Karpas-422 (cell line): ENCODE measurements around the gene MVP. TPM values are rescaled to one million over a fixed set of nuclear protein-coding genes. Genes with fewer than 3 reads are reported as not detected.

ENCODE experiments used
- DNase-seq: peaks from one replicate; pipeline ENCODE4 v3.0.0-alpha.2; 2015
- H2AFZ ChIP-seq: fragments of 200-600 bp; sonication (generic); 2 replicates; pipeline ENCODE4 v1.6.1; 2014; ENCODE audit warnings: antibody characterized with exemption, low read length, mixed read lengths
- H3K27ac ChIP-seq: fragments of 200-600 bp; sonication (generic); 2 replicates; pipeline ENCODE4 v1.5.1; 2014; ENCODE audit warnings: mild to moderate bottlenecking, low read length, moderate library complexity
- H3K27me3 ChIP-seq: fragments of 200-600 bp; sonication (generic); 2 replicates; pipeline ENCODE4 v1.6.1; 2014; ENCODE audit warnings: low read length, mixed read lengths
- H3K36me3 ChIP-seq: fragments of 200-600 bp; sonication (generic); 2 replicates; pipeline ENCODE4 v1.6.1; 2014; ENCODE audit warnings: low read length, mixed read lengths; ENCODE audit not compliant: insufficient read depth
- H3K4me1 ChIP-seq: fragments of 200-600 bp; sonication (generic); 2 replicates; pipeline ENCODE4 v1.6.1; 2014; ENCODE audit warnings: mild to moderate bottlenecking, low read length, mixed read lengths
- H3K4me2 ChIP-seq: fragments of 200-600 bp; sonication (generic); 2 replicates; pipeline ENCODE4 v1.6.1; 2014; ENCODE audit warnings: low read length, low read depth, mild to moderate bottlenecking; ENCODE audit not compliant: poor library complexity, severe bottlenecking
- H3K4me3 ChIP-seq: fragments of 200-600 bp; sonication (generic); 2 replicates; pipeline ENCODE4 v1.5.1; 2014; ENCODE audit warnings: mild to moderate bottlenecking, antibody characterized with exemption, low read length, mixed read lengths
- H3K79me2 ChIP-seq: fragments of 200-600 bp; sonication (generic); 2 replicates; pipeline ENCODE4 v1.6.1; 2014; ENCODE audit warnings: mild to moderate bottlenecking, low read length, mixed read lengths
- H3K9ac ChIP-seq: fragments of 200-600 bp; sonication (generic); 2 replicates; pipeline ENCODE4 v1.6.0; 2014; ENCODE audit warnings: low read length
- H3K9me2 ChIP-seq: fragments of 200-600 bp; sonication (generic), shearing (Covaris generic); replicated peaks from 2 replicates; pipeline ENCODE4 v1.6.0; 2014; ENCODE audit warnings: mild to moderate bottlenecking, low read length, moderate library complexity; ENCODE audit not compliant: insufficient read depth
- H3K9me3 ChIP-seq: fragments of 300-700, 200-600 bp; sonication (generic); 2 replicates; pipeline ENCODE4 v1.6.1; 2014; ENCODE audit warnings: low read length, mixed read lengths
- H4K20me1 ChIP-seq: fragments of 200-600 bp; sonication (generic); 2 replicates; pipeline ENCODE4 v1.6.1; 2014; ENCODE audit warnings: mild to moderate bottlenecking, antibody characterized with exemption, low read length, low read depth; ENCODE audit not compliant: insufficient read depth
- total RNA-seq: library from RNA; depleted of rRNA; stranded (reverse); fragments of >200 nt; shearing (Covaris generic); gene quantifications from 2 replicates; pipeline ENCODE4 v1.2.3, GENCODE V29; 2014; ENCODE audit warnings: low replicate concordance

Gene MVP
- total RNA-seq, 1 experiment from 2014 or later: 7.8 TPM

DNA sequence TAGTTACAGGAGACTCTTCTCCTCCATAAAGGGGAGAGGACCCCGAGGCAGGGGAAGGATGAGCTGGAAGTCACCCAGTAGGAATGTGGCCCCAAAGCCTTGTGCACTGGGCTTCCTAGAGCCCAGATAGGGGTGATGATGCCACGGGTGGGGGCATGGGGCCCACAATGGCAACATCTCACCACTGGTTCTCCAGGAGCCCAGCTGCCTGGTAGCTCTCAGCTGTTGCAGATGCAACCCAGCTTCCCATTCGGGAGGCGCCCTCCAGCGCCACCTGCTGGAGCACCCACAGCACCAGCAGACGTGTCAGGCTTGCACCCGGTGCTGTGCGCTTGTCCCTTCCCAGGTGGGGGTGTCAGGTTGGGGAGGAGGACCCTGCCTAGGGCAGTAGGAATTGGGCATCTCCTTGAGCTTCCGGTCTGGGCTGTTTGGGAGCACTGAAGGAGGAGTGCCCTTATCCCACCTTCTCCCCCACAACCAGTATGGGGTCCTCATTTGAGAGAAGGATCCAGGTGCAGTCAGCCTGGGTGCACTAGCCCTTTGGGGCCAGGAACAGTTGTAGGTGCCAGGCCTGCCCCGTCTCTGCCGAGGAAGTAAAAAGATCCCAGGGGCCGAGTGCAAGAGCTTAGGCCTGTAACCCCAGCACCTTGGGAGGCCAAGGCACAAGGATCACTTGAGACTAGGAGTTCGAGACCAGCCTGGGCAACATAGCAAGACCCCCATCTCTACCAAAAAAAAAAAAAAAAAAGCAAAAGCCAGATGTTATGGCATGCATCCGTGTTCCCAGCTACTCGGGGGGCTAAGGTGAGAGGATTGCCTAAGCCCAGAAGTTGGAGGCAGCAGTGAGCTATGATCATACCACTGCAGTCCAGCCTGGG lies 28.4 kb downstream of the MVP start:
- Histone ChIP-seq H2AFZ (no peak overlapping the region), H3K79me2 (no peaks in the 10 kb centered on the region), H3K4me3 (no peak overlapping the region), H3K27me3 (no peaks in the 10 kb centered on the region), H3K9me3 (no peaks in the 10 kb centered on the region), H3K9ac (no peak overlapping the region), H3K4me1 (no peaks in the 10 kb centered on the region), H3K27ac (no peak overlapping the region), H3K36me3 (no peaks in the 10 kb centered on the region), H3K4me2 (no peak overlapping the region), H4K20me1 (no peaks in the 10 kb centered on the region), H3K9me2 (no peaks in the 10 kb centered on the region)
- peak; percentile 87 for DNase-seq

DNA sequence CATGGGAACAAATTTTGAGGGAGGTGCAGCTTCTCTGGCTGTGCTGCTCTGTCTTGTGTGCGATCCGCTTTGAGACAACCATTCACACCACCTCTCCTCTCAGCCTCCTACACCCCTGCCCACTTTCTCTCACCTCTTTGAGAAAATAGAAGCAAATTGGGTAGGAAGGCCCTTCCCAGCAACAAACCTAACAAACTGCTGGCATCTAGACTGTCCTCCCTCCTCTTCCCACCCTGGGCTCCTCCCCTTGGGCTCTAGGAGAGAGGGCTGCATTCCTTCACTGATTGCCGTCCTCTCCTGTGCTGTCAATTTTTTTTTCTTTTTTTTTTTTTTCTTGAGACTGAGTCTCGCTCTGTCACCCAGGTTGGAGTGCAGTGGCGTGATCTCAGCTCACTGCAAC lies 29.2 kb downstream of the MVP start:
- DNase-seq: no peak
- Histone ChIP-seq H3K79me2 (no peaks in the 10 kb centered on the region), H3K4me3 (no peak overlapping the region), H3K9me3 (no peaks in the 10 kb centered on the region), H3K36me3 (no peaks in the 10 kb centered on the region), H3K27me3 (no peaks in the 10 kb centered on the region), H3K4me1 (no peaks in the 10 kb centered on the region), H3K27ac (no peak overlapping the region), H4K20me1 (no peaks in the 10 kb centered on the region), H3K9me2 (no peaks in the 10 kb centered on the region), H3K4me2 (no peak overlapping the region), H3K9ac (no peak overlapping the region), H2AFZ (no peak overlapping the region)

DNA sequence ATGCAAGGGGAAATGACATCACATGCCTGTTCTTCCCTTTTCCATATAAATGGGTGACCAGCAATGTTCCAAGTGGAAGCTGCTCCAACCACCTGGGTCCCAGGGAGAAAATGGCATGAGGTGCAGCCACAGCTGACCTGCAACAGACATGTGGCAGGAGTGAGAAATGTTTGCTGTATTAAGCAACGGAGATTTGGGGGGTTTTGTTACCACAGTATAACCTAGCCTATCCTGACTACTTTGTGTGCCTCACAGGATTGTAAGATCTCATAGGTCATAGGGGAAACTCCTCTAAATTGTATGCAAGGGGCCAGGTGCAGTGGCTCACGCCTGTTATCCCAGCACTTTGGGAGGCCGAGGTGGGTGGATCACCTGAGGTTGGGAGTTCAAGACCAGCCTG lies 30.7 kb downstream of the MVP start:
- Histone ChIP-seq H3K4me1 (no peaks in the 10 kb centered on the region), H3K9me3 (no peaks in the 10 kb centered on the region), H4K20me1 (no peaks in the 10 kb centered on the region), H3K4me2 (no peak overlapping the region), H3K79me2 (no peaks in the 10 kb centered on the region), H3K4me3 (no peak overlapping the region), H2AFZ (no peak overlapping the region), H3K36me3 (no peaks in the 10 kb centered on the region), H3K27ac (no peak overlapping the region), H3K9ac (no peak overlapping the region), H3K9me2 (no peaks in the 10 kb centered on the region), H3K27me3 (no peaks in the 10 kb centered on the region)
- no peak for DNase-seq

DNA sequence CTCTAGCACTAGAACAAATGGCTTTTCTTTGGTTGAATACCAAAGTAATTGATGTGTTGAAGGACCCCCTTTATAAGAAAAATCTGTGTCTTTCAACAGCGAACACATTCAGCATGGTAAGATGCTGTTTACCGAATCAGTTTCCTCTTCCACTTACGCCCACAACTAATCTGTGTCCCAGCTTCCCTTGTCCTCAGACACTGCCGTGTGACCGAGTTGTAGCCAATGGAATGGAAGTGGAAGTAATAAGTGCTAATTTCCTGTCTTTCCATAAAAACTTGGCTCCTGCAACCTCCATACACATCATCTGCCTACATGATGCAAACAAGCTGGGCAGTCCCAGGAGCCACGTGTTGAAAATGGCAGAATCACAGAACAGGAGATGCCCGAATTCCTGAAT lies 32.4 kb downstream of the MVP start:
- H3K9me2 ChIP-seq: no peaks in the 10 kb centered on the region
- no peaks in the 10 kb centered on the region for H3K27me3 ChIP-seq
- H3K4me2 ChIP-seq: no peak overlapping the region
- no peak for DNase-seq
- no peaks in the 10 kb centered on the region for H3K36me3 ChIP-seq
- no peak overlapping the region for H3K27ac ChIP-seq
- H3K4me1 ChIP-seq: no peaks in the 10 kb centered on the region
- H3K9me3 ChIP-seq: no peaks in the 10 kb centered on the region
- no peaks in the 10 kb centered on the region for H4K20me1 ChIP-seq
- H3K79me2 ChIP-seq: no peaks in the 10 kb centered on the region
- H3K4me3 ChIP-seq: no peak overlapping the region
- H2AFZ ChIP-seq: no peak overlapping the region
- H3K9ac ChIP-seq: no peak overlapping the region

DNA sequence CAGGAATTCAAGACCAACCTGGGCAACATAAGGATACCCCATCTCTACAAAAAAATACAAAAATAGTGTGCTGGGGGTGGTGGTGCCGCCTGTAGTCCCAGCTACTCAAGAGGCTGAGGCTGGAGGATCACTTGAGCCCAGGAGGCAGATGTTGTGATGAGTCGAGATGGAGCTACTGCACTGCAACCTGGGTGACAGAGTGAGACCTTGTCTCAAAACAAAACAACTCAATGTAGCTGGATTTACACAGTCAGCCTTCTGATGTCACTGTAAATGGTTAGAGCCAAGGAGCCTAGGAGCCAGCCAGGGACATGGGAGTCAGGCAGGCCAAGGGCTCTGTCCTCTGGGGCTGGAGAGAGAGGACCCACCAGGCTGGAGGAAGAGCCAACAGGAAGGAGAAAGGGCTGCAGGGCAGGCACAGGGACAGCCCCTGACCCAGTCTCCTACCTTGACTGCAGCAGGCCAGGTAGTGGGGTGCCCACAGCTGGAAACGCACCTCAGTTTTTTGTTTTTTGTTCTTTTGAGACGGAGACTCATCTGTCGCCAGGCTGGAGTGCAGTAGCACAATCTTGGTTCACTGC lies 34.3 kb downstream of the MVP start:
- no peak for DNase-seq
- no peak overlapping the region for H3K4me2 ChIP-seq
- no peaks in the 10 kb centered on the region for H3K79me2 ChIP-seq
- H3K9me3 ChIP-seq: no peaks in the 10 kb centered on the region
- no peak overlapping the region for H3K9ac ChIP-seq
- H3K4me1 ChIP-seq: no peaks in the 10 kb centered on the region
- H4K20me1 ChIP-seq: no peaks in the 10 kb centered on the region
- H3K4me3 ChIP-seq: no peak overlapping the region
- H3K9me2 ChIP-seq: no peaks in the 10 kb centered on the region
- no peaks in the 10 kb centered on the region for H3K27me3 ChIP-seq
- no peak overlapping the region for H3K27ac ChIP-seq
- no peak overlapping the region for H2AFZ ChIP-seq
- H3K36me3 ChIP-seq: no peaks in the 10 kb centered on the region

DNA sequence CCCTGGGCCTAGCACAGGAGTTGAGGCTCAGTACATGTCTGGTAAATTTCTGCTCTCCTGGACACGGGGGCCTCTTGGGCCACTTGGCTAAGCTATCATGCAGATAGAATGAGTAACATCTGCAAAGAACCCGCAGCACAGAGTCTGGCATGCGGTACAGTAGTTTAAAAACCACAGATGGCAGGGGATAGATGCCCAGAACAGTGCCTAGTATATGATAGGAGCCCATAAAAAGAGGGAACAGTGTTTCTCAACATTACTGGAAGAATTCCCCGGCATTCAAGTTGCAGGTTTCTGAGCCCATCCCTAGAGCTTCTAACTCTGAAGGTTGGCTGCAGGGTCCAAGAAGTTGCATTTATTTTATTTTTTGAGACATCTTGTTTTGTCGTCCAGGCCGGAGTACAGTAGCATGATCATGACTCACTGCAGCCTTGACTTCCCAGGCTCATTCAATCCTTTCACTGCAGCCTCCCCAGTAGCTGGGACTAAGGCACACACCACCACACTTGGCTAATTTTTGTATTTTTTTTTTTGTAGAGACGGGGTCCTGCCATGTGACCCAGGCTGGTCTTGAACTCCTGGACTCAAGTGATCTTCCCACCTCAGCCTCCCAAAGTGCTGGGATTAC lies 37.0 kb downstream of the MVP start:
- H3K9me3 ChIP-seq: no peaks in the 10 kb centered on the region
- H2AFZ ChIP-seq: no peak overlapping the region
- H3K27me3 ChIP-seq: no peaks in the 10 kb centered on the region
- no peak overlapping the region for H3K9ac ChIP-seq
- no peak overlapping the region for H3K4me3 ChIP-seq
- H3K36me3 ChIP-seq: no peaks in the 10 kb centered on the region
- peaks cover 4% of the 10 kb centered on the region for H3K79me2 ChIP-seq
- H3K4me2 ChIP-seq: no peak overlapping the region
- H3K27ac ChIP-seq: no peak overlapping the region
- peaks cover 8% of the 10 kb centered on the region for H3K4me1 ChIP-seq
- no peak for DNase-seq
- no peaks in the 10 kb centered on the region for H4K20me1 ChIP-seq
- no peaks in the 10 kb centered on the region for H3K9me2 ChIP-seq

DNA sequence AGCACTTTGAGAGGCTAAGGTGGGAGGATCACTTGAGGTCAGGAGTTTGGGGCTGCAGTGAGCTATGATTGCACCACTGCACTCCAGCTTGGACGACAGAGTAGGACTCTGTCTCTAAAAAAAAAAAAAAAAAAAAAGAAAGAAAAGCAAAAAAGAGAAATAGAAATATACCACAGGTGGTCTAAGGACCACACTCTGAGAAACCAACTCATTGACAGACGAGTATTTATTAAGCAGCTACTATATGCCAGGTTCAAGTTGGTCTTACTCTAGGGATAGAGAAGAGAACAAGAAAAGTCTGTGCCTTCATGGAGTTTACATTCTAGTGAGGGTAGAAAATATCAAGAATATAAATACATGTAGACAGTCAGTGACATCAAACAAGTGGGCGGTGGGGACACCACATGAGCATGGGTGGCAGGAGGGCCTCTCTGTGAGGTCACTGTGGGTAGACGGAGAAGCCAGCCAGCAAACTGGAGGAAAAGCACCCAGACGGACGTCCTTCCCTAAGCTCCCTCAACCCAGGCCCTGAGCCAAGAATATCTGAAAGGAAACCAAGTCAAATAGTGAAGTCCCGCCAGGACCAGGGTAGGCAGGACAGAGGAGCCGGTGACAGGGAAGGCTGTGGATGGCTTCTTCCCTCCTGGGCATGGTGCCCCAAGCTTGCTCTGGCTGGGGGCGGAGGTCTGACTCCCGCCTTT lies 38.0 kb downstream of the MVP start:
- no peak overlapping the region for H3K27ac ChIP-seq
- H3K9me3 ChIP-seq: no peaks in the 10 kb centered on the region
- H4K20me1 ChIP-seq: no peaks in the 10 kb centered on the region
- H3K36me3 ChIP-seq: no peaks in the 10 kb centered on the region
- no peak overlapping the region for H3K9ac ChIP-seq
- peaks cover 9% of the 10 kb centered on the region for H3K79me2 ChIP-seq
- no peak overlapping the region for H2AFZ ChIP-seq
- no peak overlapping the region for H3K4me2 ChIP-seq
- H3K27me3 ChIP-seq: no peaks in the 10 kb centered on the region
- H3K4me3 ChIP-seq: no peak overlapping the region
- no peak for DNase-seq
- no peaks in the 10 kb centered on the region for H3K9me2 ChIP-seq
- peaks cover 8% of the 10 kb centered on the region for H3K4me1 ChIP-seq

DNA sequence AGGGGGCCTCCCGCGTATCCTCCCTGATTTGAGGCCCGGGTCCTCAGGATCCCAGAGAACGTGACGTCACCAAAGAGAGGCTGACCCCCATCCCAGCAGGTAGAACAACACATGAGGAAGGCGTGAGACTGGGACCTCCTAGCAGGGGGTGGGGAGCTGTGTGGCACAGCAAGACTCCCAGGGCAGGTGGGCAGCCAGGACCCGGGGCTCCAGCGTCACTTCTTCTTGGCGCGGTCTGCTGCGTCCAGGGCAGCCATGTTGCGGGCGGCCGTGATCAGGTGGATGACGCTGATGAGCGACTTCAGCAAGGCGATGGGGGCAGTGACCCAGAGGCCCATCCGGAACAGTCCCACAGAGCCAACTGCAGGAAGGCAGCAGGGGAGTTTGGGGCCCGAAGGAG lies 38.7 kb downstream of the MVP start:
- Histone ChIP-seq H3K9me2 (no peaks in the 10 kb centered on the region), H3K79me2 (peaks cover 9% of the 10 kb centered on the region), H3K9ac (no peak overlapping the region), H3K27me3 (no peaks in the 10 kb centered on the region), H3K9me3 (no peaks in the 10 kb centered on the region), H3K36me3 (no peaks in the 10 kb centered on the region), H3K4me2 (no peak overlapping the region), H4K20me1 (no peaks in the 10 kb centered on the region), H3K27ac (no peak overlapping the region), H2AFZ (no peak overlapping the region), H3K4me3 (no peak overlapping the region), H3K4me1 (peaks cover 12% of the 10 kb centered on the region)
- no peak for DNase-seq
